HG03378 (cell line): ENCODE results near the gene CTAGE8.
"Not testable (repeated sequence)": the region's sequence is repeated elsewhere in the genome, so short reads cannot be mapped to it uniquely, and the experiment has no call there.

Experiments
- ATAC-seq: cut with Tn5 transposase; IDR thresholded peaks from one replicate; pipeline ENCODE4 v1.9.1; 2021; ENCODE audit warnings: mild to moderate bottlenecking, moderate library complexity; ENCODE audit not compliant: unreplicated experiment

CTAGE8 gene

GRCh38 chr7:144256112-144256511 is 13.0 kb downstream of the CTAGE8 start:
- no peak for ATAC-seq

DNA sequence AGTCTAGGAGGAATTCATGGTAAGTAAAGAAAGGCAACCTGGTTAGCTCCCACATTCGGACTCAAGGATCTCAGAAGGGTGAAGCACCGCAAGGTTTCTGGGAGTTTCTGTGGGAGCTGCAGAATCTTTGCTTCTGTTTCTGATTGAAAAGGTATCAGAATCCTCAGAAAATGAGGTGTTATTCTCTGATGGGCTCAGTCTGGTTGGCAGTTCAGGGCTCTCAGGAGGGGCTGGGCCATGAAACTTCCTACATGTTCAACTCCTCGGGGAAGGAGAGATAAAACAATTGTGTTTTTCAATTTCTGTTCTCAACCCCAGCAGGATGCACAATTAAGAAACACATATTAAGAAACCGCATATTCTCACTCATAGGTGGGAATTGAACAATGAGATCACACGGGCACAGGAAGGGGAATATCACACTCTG is 13.6 kb downstream of the CTAGE8 start:
- ATAC-seq, result no peak

DNA sequence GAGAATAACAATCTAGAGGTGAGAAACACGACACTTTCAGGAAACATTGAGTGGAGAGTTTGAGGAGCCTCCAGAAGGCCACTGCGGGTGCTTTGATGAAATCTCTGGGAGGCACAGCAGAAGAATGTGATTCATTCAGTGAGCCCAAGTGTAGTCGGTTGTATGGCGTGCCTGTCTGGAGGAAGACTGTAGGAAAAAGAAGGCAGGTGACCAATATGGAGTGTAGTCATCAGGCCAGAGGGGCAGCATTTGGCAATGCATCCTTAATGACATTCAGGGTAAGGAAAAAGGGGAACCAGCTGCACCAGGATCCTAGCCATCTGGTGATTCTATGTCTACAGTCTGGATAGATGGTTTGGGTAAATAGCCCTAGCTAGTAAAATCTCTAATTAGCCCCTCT is 16.8 kb downstream of the CTAGE8 start:
- ATAC-seq, result not testable (repeated sequence)

DNA sequence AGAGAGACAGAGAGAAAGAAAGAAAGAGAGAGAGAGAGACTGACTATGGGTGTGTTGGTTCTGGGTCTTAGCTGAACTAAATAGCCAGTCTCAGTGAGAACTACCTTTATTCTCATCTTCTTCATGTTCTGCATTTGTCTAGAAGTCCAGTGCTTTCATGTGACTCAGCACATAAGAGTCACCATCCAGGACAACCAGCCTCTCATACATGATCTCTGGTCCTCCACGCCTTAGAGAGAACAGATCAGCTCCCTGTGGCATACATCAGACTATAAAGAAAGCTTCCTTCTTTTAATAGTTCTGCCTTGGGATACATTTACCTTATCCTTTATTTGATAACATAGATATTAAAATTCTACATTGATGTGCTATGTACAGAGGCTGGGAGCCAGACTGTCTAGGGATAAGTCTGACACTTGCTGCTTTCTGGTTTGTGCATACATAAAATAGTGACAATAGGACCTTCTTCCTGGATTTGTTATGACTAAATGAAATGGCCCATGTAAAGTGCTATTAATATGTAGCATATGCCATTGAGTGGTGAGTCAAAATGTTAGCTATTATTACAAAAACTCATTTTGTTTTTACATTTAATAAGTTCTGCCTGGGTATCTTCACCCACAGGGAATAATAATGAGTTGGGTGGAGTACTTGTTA is 21.3 kb downstream of the CTAGE8 start:
- ATAC-seq, result not testable (repeated sequence)

DNA sequence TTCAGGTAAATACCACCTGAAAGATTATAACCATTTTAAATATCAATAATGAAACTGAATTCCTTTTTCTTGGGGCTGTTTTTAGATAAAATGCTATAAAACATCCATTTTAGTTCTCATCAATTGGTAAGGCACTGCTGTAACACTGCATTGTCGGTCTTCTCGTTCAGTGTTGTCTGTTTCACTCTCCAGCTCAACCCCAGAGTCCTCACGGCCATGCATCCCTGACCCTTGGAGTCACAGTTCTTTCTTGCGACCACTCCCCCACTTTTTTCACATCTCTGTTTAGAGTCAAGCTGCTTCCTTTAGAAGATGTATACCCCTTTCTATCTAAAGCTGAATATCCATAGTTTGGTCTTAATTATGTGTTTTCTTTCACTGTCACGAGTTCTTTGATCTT is 22.1 kb downstream of the CTAGE8 start:
- not testable (repeated sequence) for ATAC-seq

DNA sequence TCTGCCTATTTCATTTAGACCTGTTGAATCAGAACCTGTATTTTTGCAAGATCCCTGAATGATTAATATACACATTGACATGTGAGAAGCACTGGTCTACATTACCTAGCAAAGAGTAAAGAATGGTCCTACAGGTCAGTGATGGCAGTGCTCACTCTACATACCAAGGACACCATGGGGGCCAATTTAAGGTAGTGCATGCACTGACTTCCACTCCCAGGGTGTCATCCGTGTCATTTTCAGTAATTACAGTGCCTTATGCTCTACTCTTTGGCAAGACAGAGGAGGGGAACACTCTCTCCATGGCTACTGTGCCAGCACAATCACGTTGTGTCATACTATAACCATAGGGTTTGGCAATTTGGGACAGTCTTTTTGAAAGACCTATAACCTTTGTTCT is 23.7 kb downstream of the CTAGE8 start:
- not testable (repeated sequence) for ATAC-seq

DNA sequence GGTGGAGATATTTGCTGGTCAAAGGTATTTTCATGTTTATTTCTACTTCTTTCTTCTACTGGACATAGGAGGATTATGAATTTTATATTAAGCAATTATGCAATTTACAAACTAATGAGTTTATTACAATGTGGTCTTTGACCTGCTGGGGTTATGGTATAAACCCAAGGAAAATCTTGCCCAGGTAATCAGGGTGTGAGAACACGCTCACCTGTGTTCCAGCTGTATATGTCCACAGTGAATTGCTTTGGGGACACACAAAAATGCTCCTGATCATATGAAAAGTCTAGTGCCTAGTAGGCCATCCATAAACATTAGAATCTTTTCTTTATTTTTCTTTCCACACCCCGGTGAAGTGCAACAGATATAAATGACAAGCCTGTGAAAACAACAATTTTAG is 29.7 kb downstream of the CTAGE8 start, which contains the start of gene OR2A42:
TSS of gene OR2A42 (minus strand) at position 241 of the 400 bp plus-strand sequence. CDS start 6,762 bp downstream, outside the sequence.
- not testable (repeated sequence) for ATAC-seq

DNA sequence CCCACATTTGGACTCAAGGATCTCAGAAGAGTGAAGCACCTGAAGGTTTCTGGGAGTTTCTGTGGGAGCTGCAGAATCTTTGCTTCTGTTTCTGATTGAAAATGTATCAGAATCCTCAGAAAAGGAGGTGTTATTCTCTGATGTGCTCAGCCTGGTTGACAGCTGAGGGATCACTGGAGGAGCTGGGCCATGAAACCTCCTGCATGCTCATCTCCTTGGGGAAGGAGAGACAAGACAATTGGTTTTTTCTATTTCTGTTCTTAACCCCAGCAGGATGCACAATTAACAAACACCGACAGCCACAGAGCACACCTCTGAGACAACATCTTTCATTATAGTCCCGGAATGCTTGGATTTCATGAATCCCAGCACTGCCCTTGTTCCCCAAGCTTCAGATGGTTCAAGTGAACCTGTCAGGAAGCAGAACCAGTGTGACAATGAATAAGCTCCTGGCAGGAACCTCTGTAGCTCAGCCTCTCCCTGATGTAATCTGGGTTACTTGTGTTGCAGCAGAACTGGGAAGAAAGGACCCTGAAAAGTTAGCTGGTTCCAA is 30.5 kb downstream of the CTAGE8 start:
- not testable (repeated sequence) for ATAC-seq

- ATAC-seq, result not testable (repeated sequence)
These were observed 36.0 kb downstream of the CTAGE8 start for GRCh38 chr7:144233039-144233438.

GRCh38 chr7:144231027-144231426 is 38.1 kb downstream of the CTAGE8 start:
- ATAC-seq, result not testable (repeated sequence)

DNA sequence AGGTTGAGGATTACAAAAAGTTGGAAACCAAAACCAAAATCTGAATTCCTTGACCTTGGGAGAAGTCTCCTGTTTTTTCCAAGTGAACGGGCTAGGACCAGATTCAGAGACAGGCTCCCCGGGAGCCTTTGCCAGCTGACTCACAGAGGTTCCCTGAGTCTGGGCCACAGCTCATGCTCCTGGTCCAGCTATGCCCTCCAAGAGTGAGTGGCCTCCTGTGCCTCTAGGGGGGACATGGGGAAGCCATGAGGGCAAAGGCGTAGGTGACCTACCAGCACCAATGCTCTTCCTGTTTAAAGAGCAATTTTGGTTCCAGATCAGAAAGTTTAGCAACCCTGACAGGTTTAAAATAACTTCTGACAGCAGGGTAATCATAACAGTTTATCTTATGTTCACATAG is 40.3 kb downstream of the CTAGE8 start:
- not testable (repeated sequence) for ATAC-seq

DNA sequence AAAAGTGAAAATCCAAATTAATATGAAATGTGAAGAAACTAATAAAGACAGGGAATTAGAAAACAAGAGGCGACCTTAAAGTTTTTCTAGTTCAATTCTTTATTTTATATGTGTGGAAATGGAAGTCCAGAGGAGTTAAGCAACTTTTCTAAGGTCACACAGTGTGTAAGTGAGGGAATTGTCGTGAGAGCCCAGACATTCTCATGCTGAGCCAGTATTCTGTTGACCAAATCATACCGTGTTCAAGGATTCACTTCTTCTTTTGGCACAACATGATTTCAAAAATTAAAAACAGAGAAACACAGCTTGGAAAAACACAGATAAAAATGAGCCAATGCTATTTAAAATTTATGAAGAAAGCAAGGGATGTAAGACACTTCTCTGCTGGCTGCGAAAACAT is 42.2 kb downstream of the CTAGE8 start:
- not testable (repeated sequence) for ATAC-seq

GRCh38 chr7:144223675-144224074 is 45.4 kb downstream of the CTAGE8 start:
- not testable (repeated sequence) for ATAC-seq

DNA sequence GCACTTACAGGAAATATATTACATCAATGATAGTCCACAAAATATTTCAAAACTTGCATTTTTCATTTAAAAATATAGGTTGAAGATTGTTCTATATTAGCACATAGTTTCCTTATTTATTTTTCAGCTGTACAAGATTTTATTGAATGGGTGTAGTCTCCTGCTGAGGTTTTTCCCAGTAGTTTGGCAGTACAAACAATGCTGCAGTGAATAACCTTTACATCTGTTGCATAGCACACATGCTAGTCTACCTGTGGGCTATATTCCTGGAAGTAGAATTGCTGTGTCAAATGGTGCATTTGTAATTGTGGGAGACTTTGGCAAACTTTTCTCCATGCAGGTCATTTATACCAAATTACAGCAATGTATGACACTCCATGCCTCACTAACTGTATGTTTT is 48.6 kb downstream of the CTAGE8 start:
- ATAC-seq, result not testable (repeated sequence)

DNA sequence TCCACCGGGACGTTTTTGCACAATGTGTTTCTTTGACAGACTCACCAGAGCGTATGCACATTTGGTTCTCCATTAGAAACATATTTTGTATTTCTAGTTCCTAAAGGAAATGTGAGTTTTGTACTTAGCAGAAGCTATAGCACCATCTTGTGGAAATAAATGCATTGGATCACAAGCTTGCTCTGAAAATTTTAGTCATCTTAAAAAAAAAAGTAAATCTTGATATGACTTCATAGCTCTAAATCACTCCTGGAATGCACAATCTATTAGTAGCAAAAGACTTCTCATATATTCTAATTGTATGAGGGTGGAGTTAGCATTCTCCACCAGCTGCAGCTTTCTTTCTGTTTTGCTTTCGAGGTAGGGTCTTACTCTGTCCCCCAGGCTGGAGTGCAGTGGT is 49.9 kb downstream of the CTAGE8 start:
- ATAC-seq, result not testable (repeated sequence)

DNA sequence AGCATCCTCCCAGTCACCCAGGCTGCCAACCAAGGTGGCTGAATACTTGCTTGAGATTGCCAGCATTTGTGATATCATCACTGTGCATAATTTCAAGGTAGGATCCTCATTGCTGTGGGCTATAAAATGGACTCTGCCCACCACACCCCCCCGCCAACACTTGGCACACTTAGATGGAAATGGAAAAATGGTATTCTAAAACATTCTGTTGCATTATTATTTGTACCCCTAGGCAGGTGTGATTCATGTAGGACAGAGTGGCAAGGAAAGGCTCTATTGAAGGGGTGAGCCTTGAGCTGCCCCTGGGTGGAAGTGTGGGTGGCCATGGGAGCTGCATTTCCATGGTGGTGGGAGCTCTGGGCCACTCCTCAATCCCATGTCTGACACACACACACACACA is 50.5 kb downstream of the CTAGE8 start:
- ATAC-seq, result not testable (repeated sequence)

DNA sequence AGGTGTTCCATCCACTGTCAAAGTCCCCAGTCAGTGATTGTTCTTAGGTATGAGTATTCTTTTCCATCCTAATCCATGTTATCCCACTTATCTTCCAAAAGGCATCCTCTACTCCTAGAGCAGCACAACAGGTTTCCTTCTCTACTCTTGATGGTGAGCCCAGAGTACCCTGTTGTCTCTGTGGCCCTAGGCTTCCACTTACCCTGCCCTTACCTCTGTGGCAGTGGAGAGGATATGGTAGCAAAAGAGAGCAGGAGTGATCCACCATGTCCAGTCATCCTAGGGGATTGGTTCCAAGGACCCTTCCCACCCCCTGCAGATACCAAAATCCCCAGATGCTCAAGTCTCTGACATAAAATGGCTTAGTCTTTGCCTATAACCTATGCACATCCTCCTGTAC is 51.9 kb downstream of the CTAGE8 start:
- not testable (repeated sequence) for ATAC-seq
